K562 (cell line): ENCODE results near the gene DCUN1D2.

ENCODE experiments used
- CC2D1A ChIP-seq: fragments of 450-650 bp; IDR thresholded peaks from 2 replicates; pipeline ENCODE4 v1.6.1; 2017; ENCODE audit warnings: mild to moderate bottlenecking
- KLF6 ChIP-seq: fragments of 250-450 bp; sonication (Bioruptor Pico); IDR thresholded peaks from 2 replicates; pipeline ENCODE4 v1.4.0; 2020; ENCODE audit warnings: mild to moderate bottlenecking, moderate library complexity, borderline replicate concordance
- TCF7L2 ChIP-seq: fragments of 150-350 bp; IDR thresholded peaks from 2 replicates; pipeline ENCODE4 v1.6.1; 2016; ENCODE audit warnings: low read depth, mild to moderate bottlenecking, low read length, moderate library complexity

- TF ChIP-seq CC2D1A (no peak), KLF6 (no peak), TCF7L2 (no peak)
These were observed 12.8 kb downstream of the DCUN1D2 start for GRCh38 chr13:113477724-113478123.
